ENCODE data around the gene C12orf60.

Gene C12orf60

DNA sequence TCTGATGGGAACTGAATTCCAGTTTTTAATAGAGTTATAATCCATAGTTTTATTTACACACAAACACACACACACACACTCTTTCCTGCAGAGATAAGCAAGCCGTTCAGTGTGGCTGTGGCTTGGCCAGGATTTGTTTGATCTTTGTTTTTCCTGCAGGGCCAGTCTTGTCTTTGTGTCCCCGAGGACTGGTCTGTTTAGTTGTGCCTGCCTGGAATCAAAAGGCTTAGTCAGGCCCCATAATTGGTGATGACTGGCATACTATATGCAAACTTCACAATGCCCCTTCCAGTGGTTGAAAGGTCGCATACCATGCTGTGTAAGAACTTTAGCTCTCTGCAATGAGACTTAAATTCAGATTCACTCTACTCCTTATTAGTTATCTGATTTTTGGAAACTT, 26.2 kb upstream of the C12orf60 start:
- no peak for DNase-seq (ENCODE audit: low read depth)

- no peak for DNase-seq (ENCODE audit: low read depth)
These were observed 23.6 kb upstream of the C12orf60 start for GRCh38 chr12:14779834-14780233.

DNA sequence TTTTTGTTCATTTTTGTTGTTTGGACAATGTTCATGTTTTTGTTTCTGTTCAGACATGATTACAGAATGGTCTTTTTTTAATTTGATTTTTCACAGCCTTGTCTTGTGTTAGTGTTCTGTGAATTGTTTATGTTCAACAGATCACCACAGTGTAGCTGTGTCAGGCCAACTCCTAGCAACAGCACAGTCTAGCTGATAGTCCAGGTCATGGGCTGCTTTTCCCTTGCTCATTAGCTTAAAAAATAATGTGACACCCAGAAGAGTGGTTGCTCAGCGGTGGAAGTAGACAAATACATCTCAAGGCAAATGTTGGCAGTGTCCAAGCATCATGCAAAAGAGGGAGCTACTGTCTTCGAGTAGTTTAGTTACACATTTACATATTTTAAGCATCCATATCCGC, 22.6 kb upstream of the C12orf60 start:
- DNase-seq (ENCODE audit: low read depth): no peak

DNA sequence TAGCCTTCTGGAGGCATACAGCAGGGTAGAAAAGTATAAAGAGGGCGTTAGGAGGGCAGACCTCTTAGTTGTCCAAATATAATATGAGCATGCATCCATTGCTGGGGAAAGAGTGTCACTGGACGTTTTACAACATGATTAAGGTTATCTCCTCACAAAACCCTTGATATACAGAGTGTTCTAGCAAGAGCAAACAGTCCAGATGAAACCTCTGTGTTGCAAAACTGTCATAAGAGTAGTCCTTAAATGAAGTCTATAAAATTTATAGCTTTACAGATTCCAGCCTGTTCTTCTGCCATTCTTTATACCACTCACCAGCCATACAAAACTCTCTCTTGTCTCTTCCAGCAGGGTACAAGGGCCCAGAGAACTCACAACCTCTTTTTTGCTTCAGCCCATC, 21.9 kb upstream of the C12orf60 start:
- no peak for DNase-seq (ENCODE audit: low read depth)

DNA sequence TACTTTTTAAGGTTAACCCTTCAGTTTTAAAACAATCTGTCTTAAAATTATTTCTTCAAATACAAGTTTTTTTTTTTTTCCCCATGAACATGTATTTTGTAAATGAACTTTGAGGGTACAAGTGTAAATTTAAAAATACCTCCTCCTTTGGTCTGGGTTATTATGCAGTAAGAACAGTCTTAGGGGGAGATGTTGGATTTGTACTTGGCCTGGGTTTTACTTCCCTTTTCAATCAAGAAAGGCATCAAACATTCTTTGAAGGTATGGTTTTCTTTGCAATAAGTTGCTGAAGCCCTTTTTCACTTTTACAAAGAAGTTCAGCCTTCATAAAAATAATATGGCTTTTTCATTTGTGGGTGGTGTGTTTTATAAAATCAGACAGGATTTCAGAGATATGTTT, 20.7 kb upstream of the C12orf60 start:
- DNase-seq (ENCODE audit: low read depth): no peak

DNA sequence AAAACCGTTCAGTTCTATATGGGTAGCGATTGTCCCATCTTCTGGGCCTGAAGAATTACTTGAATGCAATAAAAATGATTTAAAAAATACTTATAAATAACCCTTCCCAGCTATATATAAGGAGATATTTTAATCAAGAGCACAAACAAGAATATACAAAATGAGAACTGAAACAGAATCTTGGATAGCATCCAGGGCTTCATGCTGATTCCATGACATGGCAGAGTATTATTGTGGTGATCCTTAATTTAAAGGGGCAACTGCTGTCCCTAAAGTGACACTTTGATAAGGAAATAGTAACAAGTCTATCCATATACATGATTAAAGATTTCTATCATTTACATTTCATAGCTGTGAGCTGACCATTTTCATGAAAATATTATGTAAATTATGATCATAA, 19.0 kb upstream of the C12orf60 start:
- no peak for DNase-seq (ENCODE audit: low read depth)

GRCh38 chr12:14785568-14785967, 17.9 kb upstream of the C12orf60 start:
- DNase-seq (ENCODE audit: low read depth): no peak

DNA sequence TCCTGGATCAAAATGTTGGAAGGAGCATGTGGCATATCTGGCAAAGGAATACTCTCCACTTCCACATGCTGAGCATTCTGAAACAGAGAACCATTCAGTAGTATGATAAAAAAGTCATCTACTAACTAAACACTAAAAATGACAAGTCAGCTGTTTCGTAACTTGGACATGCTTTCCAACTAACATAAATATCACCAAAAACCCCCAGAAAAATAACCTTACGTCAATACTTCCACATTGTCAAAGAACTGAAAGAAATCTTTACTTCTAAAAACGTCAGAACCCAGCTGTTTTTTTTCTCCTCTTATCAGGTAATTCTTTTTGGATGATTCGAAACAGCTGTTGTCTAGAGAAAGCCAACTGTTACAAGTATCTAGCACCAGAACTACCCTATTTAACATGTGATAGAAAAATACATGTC, 8.4 kb upstream of the C12orf60 start:
- DNase-seq (ENCODE audit: low read depth): no peak

DNA sequence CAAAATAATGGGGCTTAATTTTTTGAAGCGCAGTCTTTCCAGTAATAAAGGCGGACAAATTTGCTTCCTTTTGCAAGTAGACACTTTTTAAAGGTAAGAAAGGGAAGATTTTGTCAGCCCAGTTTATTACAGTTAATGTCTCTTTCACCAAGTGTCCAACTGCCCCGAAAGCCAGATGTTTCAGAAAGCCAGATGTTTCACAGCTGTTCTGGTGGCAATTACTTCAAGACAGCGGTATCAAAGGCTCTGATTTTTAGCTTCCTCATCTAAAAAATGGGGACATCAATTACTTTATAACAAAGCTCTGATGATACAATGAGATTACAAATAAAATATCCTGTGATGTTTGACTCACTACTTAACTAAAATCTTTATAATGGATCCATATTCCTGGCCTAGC, 1.2 kb upstream of the C12orf60 start:
- DNase-seq (ENCODE audit: low read depth): no peak

GRCh38 chr12:14802721-14803010, 804 bp upstream of the C12orf60 start:
- DNase-seq (ENCODE audit: low read depth): no peak

- DNase-seq (ENCODE audit: low read depth): no peak
These were observed 325 bp downstream of the C12orf60 start for GRCh38 chr12:14803830-14804160.

GRCh38 chr12:14810167-14810952, 6.9 kb downstream of the C12orf60 start:
- DNase-seq (ENCODE audit: low read depth): no peak

DNA sequence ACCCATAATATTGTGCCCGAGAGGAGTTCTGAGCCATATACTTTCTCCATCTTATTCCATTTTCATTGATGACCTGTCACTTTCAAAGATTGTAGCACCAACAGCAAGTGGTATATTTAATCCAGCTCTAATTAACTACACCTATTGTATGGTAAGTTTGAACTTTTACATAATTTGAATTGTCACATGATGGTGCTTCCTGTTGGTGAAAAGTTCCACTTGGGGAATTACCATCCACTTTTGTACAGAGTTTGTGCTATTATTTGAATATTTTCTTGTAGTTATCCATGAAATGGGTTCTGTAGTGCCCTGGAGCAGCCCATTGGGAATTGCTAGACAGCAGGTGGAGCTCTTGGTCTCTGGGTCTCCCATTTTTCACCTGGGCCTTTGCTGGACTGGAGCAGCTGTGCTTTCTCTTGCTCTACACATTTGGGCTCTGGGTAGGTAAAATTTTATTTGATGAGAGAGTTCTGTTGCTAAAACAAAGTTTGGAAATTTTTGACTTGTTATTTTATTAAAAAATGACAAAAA, 7.5 kb downstream of the C12orf60 start:
- no peak for DNase-seq (ENCODE audit: low read depth)

- no peak for DNase-seq (ENCODE audit: low read depth)
These were observed 8.0 kb downstream of the C12orf60 start for GRCh38 chr12:14811486-14811885.

- DNase-seq (ENCODE audit: low read depth): no peak
These were observed 10.5 kb downstream of the C12orf60 start, which contains the start of gene SMCO3 for GRCh38 chr12:14814014-14814413. Gene SMCO3, minus strand, starts transcription at chr12:14814182. Its CDS starts 7,502 bp downstream, at chr12:14806680.

GRCh38 chr12:14824012-14824634, 20.7 kb downstream of the C12orf60 start:
- no peak for DNase-seq (ENCODE audit: low read depth)

- no peak for DNase-seq (ENCODE audit: low read depth)
These were observed 21.8 kb downstream of the C12orf60 start for GRCh38 chr12:14825256-14825655.

DNA sequence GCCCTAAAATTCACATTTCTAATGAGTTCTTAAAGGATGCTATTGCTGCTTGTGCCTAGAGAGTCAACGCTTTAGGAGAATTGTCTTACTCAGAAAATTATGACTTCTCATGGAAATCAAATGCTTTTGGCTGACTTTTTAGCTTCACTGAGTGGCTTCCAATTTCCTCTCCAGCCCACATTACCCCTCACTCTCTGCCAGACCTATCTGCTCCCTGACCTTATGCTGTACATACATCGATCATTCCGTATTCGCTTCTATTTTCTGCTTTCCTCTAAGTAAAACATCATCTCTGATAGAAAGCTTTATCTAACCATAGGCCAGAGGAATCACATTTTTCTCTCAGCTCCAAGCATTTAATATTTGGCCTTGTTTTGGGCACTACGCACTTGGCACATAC, 23.0 kb downstream of the C12orf60 start:
- DNase-seq (ENCODE audit: low read depth): no peak

GRCh38 chr12:14827043-14827442, 23.6 kb downstream of the C12orf60 start:
- DNase-seq (ENCODE audit: low read depth): no peak

DNA sequence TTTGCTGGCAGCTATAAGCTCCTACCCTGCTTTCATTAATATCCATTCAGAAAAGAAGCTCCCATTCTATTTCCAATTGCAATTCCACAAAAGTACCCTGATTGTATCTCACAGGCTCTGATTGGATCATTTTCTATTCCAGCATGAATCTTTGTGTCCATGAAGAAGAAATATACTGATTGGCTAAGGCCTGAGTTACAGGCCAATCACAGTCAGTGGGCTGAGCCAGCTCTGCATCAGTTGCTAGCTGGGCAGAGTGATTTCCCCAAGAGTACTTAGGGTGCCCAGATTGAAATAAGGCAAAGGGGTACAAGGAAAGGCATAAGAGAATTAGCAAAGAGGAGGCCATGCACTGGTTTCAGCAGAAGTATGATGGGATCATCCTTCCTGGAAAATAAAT, 25.4 kb downstream of the C12orf60 start:
- DNase-seq (ENCODE audit: low read depth): no peak

DNA sequence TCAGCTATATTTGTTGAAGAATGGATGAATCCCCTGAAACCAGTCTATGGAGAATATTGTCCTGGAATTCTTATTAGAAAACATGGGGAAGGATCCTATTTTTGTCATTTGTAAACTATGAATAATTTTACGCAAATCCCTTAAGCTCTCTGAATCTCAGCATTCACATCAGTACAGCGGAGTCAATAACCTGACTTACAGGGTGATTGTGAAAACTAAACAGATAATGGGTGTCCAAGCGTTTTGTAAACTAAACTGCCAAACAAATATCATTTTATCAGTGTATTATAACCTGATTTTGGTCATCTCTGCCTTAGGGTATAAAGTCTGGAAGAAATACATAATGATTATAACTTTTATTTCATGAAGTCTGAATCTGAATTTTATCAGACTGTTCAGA, 29.9 kb downstream of the C12orf60 start:
- DNase-seq (ENCODE audit: low read depth): no peak

- no peak for DNase-seq (ENCODE audit: low read depth)
These were observed 30.5 kb downstream of the C12orf60 start for GRCh38 chr12:14833952-14834351.

GRCh38 chr12:14834509-14834908, 31.0 kb downstream of the C12orf60 start:
- DNase-seq (ENCODE audit: low read depth): no peak
